ENCODE data around the gene CLEC6A.

CLEC6A gene

GRCh38 chr12:8482571-8483061, 26.9 kb downstream of the CLEC6A start:
- TF ChIP-seq CTCF (IDR thresholded peaks at IDR 0.05; ENCODE audit: low read length) (no peak), EZH2 (IDR thresholded peaks at IDR 0.05; ENCODE audit: borderline replicate concordance, low read length) (no peak)
- Histone ChIP-seq H3K79me2 (ENCODE audit: insufficient read depth, low read length) (no peaks in the 10 kb centered on the region), H3F3A (ENCODE audit: insufficient read depth, low read length) (no peaks in the 10 kb centered on the region), H3K9me2 (ENCODE audit: low read depth, low read length) (no peaks in the 10 kb centered on the region), H4K20me1 (ENCODE audit: insufficient read depth, low read length) (no peaks in the 10 kb centered on the region), H3K4me3 (ENCODE audit: low read depth, low read length, poor library complexity, severe bottlenecking) (no peak overlapping the region), H3K4me2 (ENCODE audit: low read length) (no peak overlapping the region), H3K9me3 (ENCODE audit: low read length) (no peaks in the 10 kb centered on the region), H3K36me3 (ENCODE audit: insufficient read depth, low read length) (no peaks in the 10 kb centered on the region; the same call in 1 of the 2 replicates), H3K9ac (ENCODE audit: low read length) (no peak overlapping the region), H3K27ac (ENCODE audit: low read depth, low read length, poor library complexity, severe bottlenecking) (no peak overlapping the region), H3K27me3 (ENCODE audit: insufficient read depth, low read length) (no peaks in the 10 kb centered on the region), H2AFZ (ENCODE audit: low read length) (no peak overlapping the region), H3K4me1 (ENCODE audit: insufficient read depth, low read length, severe bottlenecking) (no peaks in the 10 kb centered on the region)

- Histone ChIP-seq H3K4me3 (ENCODE audit: low read depth, low read length, poor library complexity, severe bottlenecking) (no peak overlapping the region), H3K4me1 (ENCODE audit: insufficient read depth, low read length, severe bottlenecking) (no peaks in the 10 kb centered on the region), H4K20me1 (ENCODE audit: insufficient read depth, low read length) (no peaks in the 10 kb centered on the region), H3K36me3 (ENCODE audit: insufficient read depth, low read length) (no peaks in the 10 kb centered on the region; the same call in 1 of the 2 replicates), H3K9me3 (ENCODE audit: low read length) (no peaks in the 10 kb centered on the region), H3K27me3 (ENCODE audit: insufficient read depth, low read length) (no peaks in the 10 kb centered on the region), H2AFZ (ENCODE audit: low read length) (no peak overlapping the region), H3K27ac (ENCODE audit: low read depth, low read length, poor library complexity, severe bottlenecking) (no peak overlapping the region), H3K4me2 (ENCODE audit: low read length) (no peak overlapping the region), H3K9ac (ENCODE audit: low read length) (no peak overlapping the region), H3K79me2 (ENCODE audit: insufficient read depth, low read length) (no peaks in the 10 kb centered on the region), H3K9me2 (ENCODE audit: low read depth, low read length) (no peaks in the 10 kb centered on the region), H3F3A (ENCODE audit: insufficient read depth, low read length) (no peaks in the 10 kb centered on the region)
- no peak for TF ChIP-seq EZH2 (IDR thresholded peaks at IDR 0.05; ENCODE audit: borderline replicate concordance, low read length)
- TF ChIP-seq CTCF (IDR thresholded peaks at IDR 0.05; ENCODE audit: low read length) = no peak
Observed at GRCh38 chr12:8483079-8483478, 27.3 kb downstream of the CLEC6A start.

GRCh38 chr12:8491646-8492530, 36.1 kb downstream of the CLEC6A start:
- no peak overlapping the region for H3K4me3 ChIP-seq (ENCODE audit: low read depth, low read length, poor library complexity, severe bottlenecking)
- H3K36me3 ChIP-seq (ENCODE audit: insufficient read depth, low read length) = no peaks in the 10 kb centered on the region; the same call in 1 of the 2 replicates
- H4K20me1 ChIP-seq (ENCODE audit: insufficient read depth, low read length) = no peaks in the 10 kb centered on the region
- no peak overlapping the region for H3K9ac ChIP-seq (ENCODE audit: low read length)
- H3K9me3 ChIP-seq (ENCODE audit: low read length) = no peaks in the 10 kb centered on the region
- H2AFZ ChIP-seq (ENCODE audit: low read length) = no peak overlapping the region
- H3K4me1 ChIP-seq (ENCODE audit: insufficient read depth, low read length, severe bottlenecking) = peaks cover 18% of the 10 kb centered on the region
- H3K9me2 ChIP-seq (ENCODE audit: low read depth, low read length) = no peaks in the 10 kb centered on the region
- no peak overlapping the region for H3K27ac ChIP-seq (ENCODE audit: low read depth, low read length, poor library complexity, severe bottlenecking)
- no peaks in the 10 kb centered on the region for H3K79me2 ChIP-seq (ENCODE audit: insufficient read depth, low read length)
- H3K27me3 ChIP-seq (ENCODE audit: insufficient read depth, low read length) = no peaks in the 10 kb centered on the region
- H3F3A ChIP-seq (ENCODE audit: insufficient read depth, low read length) = no peaks in the 10 kb centered on the region
- H3K4me2 ChIP-seq (ENCODE audit: low read length) = no peak overlapping the region
- TF ChIP-seq EZH2 (IDR thresholded peaks at IDR 0.05; ENCODE audit: borderline replicate concordance, low read length) (no peak), CTCF (IDR thresholded peaks at IDR 0.05; ENCODE audit: low read length) (no peak)
